OCI-LY3 (cell line): ENCODE results near the gene TENM4.
A peak's percentile ranks its signal among the peaks of the same experiment; 100 is the strongest.

Experiments used
- H2AFZ ChIP-seq: fragments of 200-600, 300-600 bp; shearing (Covaris generic); 2 replicates; pipeline ENCODE4 v1.6.0; 2014; ENCODE audit warnings: antibody characterized with exemption, low read depth, low read length
- H3K27ac ChIP-seq: fragments of 200-600, 300-600 bp; sonication (generic); 2 replicates; pipeline ENCODE4 v1.5.1; 2014; ENCODE audit warnings: mild to moderate bottlenecking, low read length, moderate library complexity, mixed read lengths
- H3K27me3 ChIP-seq: fragments of 200-600, 300-600 bp; sonication (generic); 2 replicates; pipeline ENCODE4 v1.6.1; 2014; ENCODE audit warnings: low read depth, low read length, mixed read lengths
- H3K36me3 ChIP-seq: fragments of 200-600, 300-600 bp; sonication (generic); replicated peaks from 2 replicates; pipeline ENCODE3; 2014; ENCODE audit warnings: low read depth, low read length, mixed read lengths
- H3K4me1 ChIP-seq: fragments of 300-600, 200-600 bp; sonication (generic); 2 replicates; pipeline ENCODE4 v1.6.1; 2014; ENCODE audit warnings: low read length, mixed read lengths
- H3K4me2 ChIP-seq: fragments of 200-600, 300-600 bp; sonication (generic); 2 replicates; pipeline ENCODE4 v1.6.1; 2014; ENCODE audit warnings: low read length, mixed read lengths
- H3K4me3 ChIP-seq: fragments of 300-600, 200-600 bp; sonication (generic); 2 replicates; pipeline ENCODE4 v1.5.1; 2014; ENCODE audit warnings: antibody characterized with exemption, mild to moderate bottlenecking, low read length, moderate library complexity
- H3K79me2 ChIP-seq: fragments of 300-600, 200-600 bp; shearing (Covaris generic); 2 replicates; pipeline ENCODE4 v1.6.1; 2014; ENCODE audit warnings: mild to moderate bottlenecking, low read length, mixed read lengths
- H3K9ac ChIP-seq: fragments of 300-600, 200-600 bp; shearing (Covaris generic); 2 replicates; pipeline ENCODE4 v1.6.0; 2014; ENCODE audit warnings: mild to moderate bottlenecking, low read length, moderate library complexity
- H3K9me3 ChIP-seq: fragments of 200-600, 300-600 bp; shearing (Covaris generic); 2 replicates; pipeline ENCODE4 v1.6.1; 2014; ENCODE audit warnings: low read length, mixed read lengths; ENCODE audit not compliant: insufficient read depth
- H4K20me1 ChIP-seq: fragments of 200-600, 300-600 bp; sonication (generic); 2 replicates; pipeline ENCODE4 v1.6.1; 2016; ENCODE audit warnings: low read length, mixed read lengths; ENCODE audit not compliant: insufficient read depth
- EZH2phosphoT487 ChIP-seq: fragments of 200-600 bp; shearing (Covaris generic); IDR thresholded peaks from 2 replicates; pipeline ENCODE4 v1.6.1; 2018; ENCODE audit warnings: antibody characterized with exemption, mixed run types, low read depth
- TF ChIP-seq, protein P1 (sequence below): fragments of 200-600, 300-600 bp; sonication (generic); IDR thresholded peaks from 2 replicates; pipeline ENCODE4 v1.5.1; 2014; ENCODE audit warnings: antibody characterized with exemption, low read length, low read depth

Gene TENM4

DNA sequence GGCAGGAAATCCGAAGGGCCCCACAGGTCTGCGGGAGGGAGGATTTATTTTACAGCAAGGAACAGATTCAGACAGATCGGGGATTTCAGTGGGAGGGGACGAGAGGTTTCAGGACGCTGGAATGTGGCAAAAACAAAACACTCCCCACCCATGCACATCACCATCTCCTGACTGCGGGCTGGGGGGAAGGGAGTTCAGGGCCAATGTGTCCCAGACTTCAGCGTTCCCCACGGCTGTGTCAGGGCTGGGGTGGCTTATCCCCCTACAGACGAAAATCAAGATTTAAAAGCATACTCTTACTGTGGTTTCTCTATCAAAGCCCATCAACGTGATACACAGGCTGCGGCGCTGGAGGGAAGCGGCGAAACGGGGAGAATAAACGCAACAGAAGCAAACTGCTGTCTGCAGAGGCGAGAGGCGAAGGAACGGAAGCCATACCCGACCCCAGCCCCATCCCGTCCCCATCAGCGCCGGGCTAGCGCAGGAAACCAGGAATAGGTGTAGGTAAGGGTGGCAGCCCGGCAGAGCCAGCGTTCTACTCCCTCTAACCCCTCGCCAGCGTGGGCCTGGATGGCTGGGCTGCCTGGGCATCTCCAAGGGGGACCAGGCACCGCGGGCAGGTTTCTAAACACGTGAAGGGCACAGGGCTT lies 2.7 kb downstream of the TENM4 start:
- peaks cover 4% of the 10 kb centered on the region for H3K36me3 ChIP-seq
- H3K9ac ChIP-seq, result peak overlapping the region; percentile 78

DNA sequence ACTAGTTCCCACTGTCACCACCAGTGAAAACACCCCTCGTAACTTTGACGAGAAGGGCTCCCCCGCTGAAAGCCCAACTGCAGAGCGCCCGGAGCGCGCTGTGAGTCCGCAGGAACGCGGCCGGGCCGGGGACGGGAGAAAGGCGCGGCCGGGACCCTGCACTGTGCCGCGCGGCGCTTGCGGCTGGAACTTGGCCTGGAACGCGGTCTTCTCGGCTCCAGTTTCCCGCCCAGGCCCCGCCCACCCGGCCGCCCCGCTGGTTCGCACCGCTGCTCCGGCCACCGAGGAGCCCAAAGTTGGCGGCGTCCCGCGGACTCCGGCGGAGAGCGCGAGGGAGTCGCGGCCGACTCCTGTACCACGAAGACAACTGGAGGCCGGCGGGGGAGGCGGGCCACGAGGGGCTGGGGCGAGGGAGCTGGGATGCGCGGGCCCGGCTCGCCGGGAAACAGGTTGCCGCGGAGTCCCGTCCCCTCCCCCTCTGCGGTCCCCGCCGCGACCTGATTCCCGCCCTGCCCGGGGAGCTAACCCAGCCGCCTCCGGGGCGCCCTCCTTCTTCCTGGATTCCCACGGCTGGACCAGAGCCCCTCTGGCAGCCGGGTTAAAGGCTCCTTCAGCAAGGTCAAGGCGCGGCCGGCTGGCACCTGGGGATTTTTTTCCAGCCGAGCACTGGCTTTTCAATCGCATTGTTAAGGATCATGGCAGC lies 3.4 kb downstream of the TENM4 start:
- H3K79me2 ChIP-seq, result peaks cover 81% of the 10 kb centered on the region
- peaks cover 60% of the 10 kb centered on the region for H4K20me1 ChIP-seq
- H3K27ac ChIP-seq, result no peak overlapping the region
- H3K9ac ChIP-seq, result no peak overlapping the region
- 0 out of 2 replicates have a peak overlapping the region, but pooled peaks have one; percentile 97 for H3K4me2 ChIP-seq
- no peak overlapping the region for H3K4me3 ChIP-seq
- no peak for TF ChIP-seq EZH2phosphoT487
- TF ChIP-seq, protein P1, sequence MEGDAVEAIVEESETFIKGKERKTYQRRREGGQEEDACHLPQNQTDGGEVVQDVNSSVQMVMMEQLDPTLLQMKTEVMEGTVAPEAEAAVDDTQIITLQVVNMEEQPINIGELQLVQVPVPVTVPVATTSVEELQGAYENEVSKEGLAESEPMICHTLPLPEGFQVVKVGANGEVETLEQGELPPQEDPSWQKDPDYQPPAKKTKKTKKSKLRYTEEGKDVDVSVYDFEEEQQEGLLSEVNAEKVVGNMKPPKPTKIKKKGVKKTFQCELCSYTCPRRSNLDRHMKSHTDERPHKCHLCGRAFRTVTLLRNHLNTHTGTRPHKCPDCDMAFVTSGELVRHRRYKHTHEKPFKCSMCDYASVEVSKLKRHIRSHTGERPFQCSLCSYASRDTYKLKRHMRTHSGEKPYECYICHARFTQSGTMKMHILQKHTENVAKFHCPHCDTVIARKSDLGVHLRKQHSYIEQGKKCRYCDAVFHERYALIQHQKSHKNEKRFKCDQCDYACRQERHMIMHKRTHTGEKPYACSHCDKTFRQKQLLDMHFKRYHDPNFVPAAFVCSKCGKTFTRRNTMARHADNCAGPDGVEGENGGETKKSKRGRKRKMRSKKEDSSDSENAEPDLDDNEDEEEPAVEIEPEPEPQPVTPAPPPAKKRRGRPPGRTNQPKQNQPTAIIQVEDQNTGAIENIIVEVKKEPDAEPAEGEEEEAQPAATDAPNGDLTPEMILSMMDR, result no peak
- H3K27me3 ChIP-seq, result no peaks in the 10 kb centered on the region
- no peaks in the 10 kb centered on the region for H3K9me3 ChIP-seq
- peaks cover 39% of the 10 kb centered on the region for H3K4me1 ChIP-seq
- no peak overlapping the region for H2AFZ ChIP-seq
- H3K36me3 ChIP-seq, result peaks cover 4% of the 10 kb centered on the region

More for the DNA sequence above, 2.7 kb downstream of the TENM4 start:
- Histone ChIP-seq H3K27ac (no peak overlapping the region), H3K4me2 (peak overlapping the region; percentile 97), H3K9me3 (no peaks in the 10 kb centered on the region), H3K79me2 (peaks cover 74% of the 10 kb centered on the region), H3K4me3 (peak overlapping the region; percentile 80), H3K27me3 (no peaks in the 10 kb centered on the region), H2AFZ (no peak overlapping the region), H3K4me1 (peaks cover 43% of the 10 kb centered on the region), H4K20me1 (peaks cover 53% of the 10 kb centered on the region)
- no peak for TF ChIP-seq EZH2phosphoT487
- TF ChIP-seq, protein P1, result no peak

DNA sequence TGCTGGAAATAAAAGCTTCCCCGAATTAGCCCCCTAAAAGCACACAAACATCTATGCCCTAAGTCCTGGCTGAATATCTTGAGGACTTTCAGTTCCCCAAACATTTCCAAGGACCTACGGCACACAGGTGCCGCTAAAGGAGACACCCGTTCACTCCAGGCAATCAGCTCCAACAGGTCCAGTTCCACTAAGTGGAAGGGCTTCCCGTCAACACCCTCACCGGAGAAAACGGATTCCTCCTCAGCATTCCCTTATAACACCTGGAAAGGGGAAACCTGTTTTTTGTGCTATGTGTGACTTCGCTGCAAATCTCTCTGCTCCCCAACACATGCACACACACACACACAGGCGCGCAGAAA lies 3.9 kb downstream of the TENM4 start:
- no peak overlapping the region for H2AFZ ChIP-seq
- H3K4me3 ChIP-seq, result no peak overlapping the region
- peaks cover 4% of the 10 kb centered on the region for H3K36me3 ChIP-seq
- H3K79me2 ChIP-seq, result peaks cover 86% of the 10 kb centered on the region
- H4K20me1 ChIP-seq, result peaks cover 66% of the 10 kb centered on the region
- peaks cover 34% of the 10 kb centered on the region for H3K4me1 ChIP-seq
- H3K27ac ChIP-seq, result no peak overlapping the region
- no peaks in the 10 kb centered on the region for H3K9me3 ChIP-seq
- no peak overlapping the region for H3K4me2 ChIP-seq
- H3K27me3 ChIP-seq, result no peaks in the 10 kb centered on the region
- no peak overlapping the region for H3K9ac ChIP-seq
- no peak for TF ChIP-seq EZH2phosphoT487
- TF ChIP-seq, protein P1, result no peak

DNA sequence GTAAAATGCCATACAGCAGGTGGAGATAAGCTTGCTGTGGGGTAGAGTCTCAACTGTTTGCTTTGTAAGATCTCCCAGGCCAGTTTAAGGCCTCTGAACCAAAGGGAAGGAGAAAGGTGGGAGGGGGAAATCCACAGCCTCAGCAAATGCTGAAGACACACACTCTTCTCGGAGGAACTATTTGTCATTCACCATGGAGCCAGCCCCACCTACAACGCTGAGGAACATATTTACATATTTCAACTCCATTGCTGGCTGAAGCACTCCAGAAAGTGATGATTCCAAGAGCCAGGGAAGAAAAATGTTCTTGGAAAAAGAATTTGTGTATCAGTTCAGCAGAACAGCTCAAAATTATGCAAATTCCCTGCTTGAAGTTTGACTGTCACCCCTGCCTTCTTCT lies 6.5 kb downstream of the TENM4 start:
- TF ChIP-seq, protein P1, result no peak
- no peak for TF ChIP-seq EZH2phosphoT487
- Histone ChIP-seq H3K27ac (no peak overlapping the region), H3K9me3 (no peaks in the 10 kb centered on the region), H3K4me1 (peaks cover 29% of the 10 kb centered on the region), H4K20me1 (peaks cover 86% of the 10 kb centered on the region), H3K36me3 (peaks cover 7% of the 10 kb centered on the region), H3K79me2 (peaks cover 96% of the 10 kb centered on the region), H2AFZ (no peak overlapping the region), H3K4me2 (peak overlapping the region; percentile 17), H3K27me3 (no peaks in the 10 kb centered on the region), H3K4me3 (no peak overlapping the region), H3K9ac (no peak overlapping the region)
